ENCODE results near the gene CDCP1.

Gene CDCP1

DNA sequence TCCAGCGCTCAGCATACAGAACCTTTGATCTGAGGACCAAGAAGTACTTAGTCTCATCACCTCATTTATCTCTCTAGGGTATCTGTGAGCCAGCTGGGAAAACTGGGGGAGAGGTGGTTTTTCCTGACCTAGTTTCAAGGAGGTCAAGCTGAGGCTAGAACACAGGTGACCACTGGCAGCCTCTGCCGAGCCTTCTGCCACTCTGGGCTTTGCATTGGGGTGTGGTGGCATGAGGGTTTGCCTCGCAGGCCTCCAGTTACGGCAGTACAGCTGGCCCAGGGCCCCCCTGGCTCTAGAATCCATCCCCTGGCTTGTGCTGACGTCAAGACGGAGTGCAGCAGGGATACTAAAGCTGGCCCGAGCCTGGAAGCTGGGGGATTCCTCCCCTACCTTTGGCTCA, 34.7 kb upstream of the CDCP1 start:
- TF ChIP-seq, protein P1, sequence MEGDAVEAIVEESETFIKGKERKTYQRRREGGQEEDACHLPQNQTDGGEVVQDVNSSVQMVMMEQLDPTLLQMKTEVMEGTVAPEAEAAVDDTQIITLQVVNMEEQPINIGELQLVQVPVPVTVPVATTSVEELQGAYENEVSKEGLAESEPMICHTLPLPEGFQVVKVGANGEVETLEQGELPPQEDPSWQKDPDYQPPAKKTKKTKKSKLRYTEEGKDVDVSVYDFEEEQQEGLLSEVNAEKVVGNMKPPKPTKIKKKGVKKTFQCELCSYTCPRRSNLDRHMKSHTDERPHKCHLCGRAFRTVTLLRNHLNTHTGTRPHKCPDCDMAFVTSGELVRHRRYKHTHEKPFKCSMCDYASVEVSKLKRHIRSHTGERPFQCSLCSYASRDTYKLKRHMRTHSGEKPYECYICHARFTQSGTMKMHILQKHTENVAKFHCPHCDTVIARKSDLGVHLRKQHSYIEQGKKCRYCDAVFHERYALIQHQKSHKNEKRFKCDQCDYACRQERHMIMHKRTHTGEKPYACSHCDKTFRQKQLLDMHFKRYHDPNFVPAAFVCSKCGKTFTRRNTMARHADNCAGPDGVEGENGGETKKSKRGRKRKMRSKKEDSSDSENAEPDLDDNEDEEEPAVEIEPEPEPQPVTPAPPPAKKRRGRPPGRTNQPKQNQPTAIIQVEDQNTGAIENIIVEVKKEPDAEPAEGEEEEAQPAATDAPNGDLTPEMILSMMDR (conservative IDR thresholded peaks at IDR 0.05; ENCODE audit: low read depth, low read length), result no peak
- no peak overlapping the region for H3K4me3 ChIP-seq (ENCODE audit: low read length)
- no peak for DNase-seq (ENCODE audit: low read depth)

DNA sequence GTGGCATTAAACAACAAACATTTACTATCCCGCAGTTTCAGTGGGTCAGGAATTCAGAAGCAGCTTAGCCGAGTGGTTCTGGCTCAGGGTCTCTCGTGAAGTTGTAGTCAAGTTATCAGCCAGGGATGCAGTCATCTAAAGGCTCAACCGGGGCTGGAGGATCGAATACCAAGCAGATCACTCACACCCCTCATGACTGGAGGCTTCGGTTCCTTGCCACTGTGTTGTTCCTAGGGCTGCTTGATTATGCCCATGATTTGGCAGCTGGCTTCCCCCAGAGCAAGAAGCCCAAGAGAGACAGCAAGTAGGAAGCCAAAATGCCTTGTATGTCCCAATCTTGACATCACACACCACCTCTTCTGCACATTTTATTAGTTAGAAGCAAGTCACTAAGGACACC, 33.9 kb upstream of the CDCP1 start:
- DNase-seq (ENCODE audit: low read depth), result peak; percentile 54
- TF ChIP-seq, protein P1 (conservative IDR thresholded peaks at IDR 0.05; ENCODE audit: low read depth, low read length), result no peak
- H3K4me3 ChIP-seq (ENCODE audit: low read length), result no peak overlapping the region

- no peak for DNase-seq (ENCODE audit: low read depth)
- no peak overlapping the region for H3K4me3 ChIP-seq (ENCODE audit: low read length)
- TF ChIP-seq, protein P1 (conservative IDR thresholded peaks at IDR 0.05; ENCODE audit: low read depth, low read length), result no peak
Observed at GRCh38 chr3:45179163-45179562, 33.0 kb upstream of the CDCP1 start.

DNA sequence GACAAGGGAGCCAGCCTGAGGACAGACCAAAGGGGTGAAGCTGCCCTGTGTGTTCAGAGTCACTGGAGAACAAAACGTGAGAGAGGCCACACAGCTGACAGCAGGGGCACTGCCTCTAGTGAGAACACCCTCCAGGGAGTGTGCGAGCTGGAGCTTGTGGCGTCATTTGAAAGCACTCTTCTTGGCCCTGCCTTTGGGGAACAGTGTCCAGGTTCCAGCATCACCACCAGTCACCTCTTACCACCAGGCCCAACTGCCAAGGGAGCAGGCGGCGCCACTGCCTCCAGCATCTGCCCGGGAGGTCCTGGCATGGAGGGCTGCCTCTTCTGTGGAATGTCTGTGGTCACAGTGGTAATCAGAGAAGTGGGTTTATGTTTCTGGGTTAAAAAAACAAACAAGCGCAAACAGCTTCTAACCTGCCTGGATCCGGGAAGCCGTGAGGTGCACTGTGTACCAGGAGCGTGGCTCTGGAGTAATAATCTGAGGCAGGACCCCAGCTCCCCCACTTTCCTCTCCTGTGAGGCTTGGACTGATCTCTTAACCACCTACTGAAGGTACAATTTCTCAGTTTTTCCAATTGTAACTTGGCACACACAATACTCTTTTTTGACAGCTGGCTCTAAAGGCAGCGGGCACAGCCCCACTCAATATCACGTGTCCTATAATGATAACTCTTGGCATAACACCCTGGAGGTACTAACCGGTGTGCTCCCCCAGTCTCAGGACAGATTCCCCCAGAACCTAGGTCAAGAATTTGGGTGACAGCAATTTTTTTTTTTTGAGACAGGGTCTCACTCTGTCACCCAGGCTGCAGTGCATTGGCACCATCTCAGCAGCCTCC, 32.2 kb upstream of the CDCP1 start:
- DNase-seq (ENCODE audit: low read depth), result no peak
- H3K4me3 ChIP-seq (ENCODE audit: low read length), result no peak overlapping the region
- TF ChIP-seq, protein P1 (conservative IDR thresholded peaks at IDR 0.05; ENCODE audit: low read depth, low read length), result no peak

GRCh38 chr3:45176912-45177311, 30.7 kb upstream of the CDCP1 start:
- TF ChIP-seq, protein P1 (conservative IDR thresholded peaks at IDR 0.05; ENCODE audit: low read depth, low read length), result no peak
- no peak overlapping the region for H3K4me3 ChIP-seq (ENCODE audit: low read length)
- no peak for DNase-seq (ENCODE audit: low read depth)

DNA sequence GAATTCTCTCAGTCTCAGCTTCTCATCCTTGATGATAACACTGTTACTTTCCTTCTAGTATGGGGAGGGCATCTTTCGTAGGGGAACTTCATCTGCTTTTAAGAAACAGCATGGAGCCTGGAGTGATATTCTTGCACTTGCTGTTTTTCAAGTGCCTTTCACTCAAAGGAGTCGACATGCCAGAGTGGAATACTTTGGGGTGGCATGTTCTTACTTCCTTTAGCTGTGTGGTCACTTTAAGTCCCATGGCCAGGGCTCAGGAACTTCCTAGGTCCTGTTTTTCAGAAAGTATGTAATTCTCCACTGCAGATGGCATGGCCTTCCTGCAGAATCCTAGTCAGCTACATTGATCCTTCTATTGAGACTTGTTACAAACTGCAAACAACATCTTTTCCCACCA, 28.1 kb upstream of the CDCP1 start:
- no peak for DNase-seq (ENCODE audit: low read depth)
- H3K4me3 ChIP-seq (ENCODE audit: low read length), result no peak overlapping the region
- TF ChIP-seq, protein P1 (conservative IDR thresholded peaks at IDR 0.05; ENCODE audit: low read depth, low read length), result no peak

DNA sequence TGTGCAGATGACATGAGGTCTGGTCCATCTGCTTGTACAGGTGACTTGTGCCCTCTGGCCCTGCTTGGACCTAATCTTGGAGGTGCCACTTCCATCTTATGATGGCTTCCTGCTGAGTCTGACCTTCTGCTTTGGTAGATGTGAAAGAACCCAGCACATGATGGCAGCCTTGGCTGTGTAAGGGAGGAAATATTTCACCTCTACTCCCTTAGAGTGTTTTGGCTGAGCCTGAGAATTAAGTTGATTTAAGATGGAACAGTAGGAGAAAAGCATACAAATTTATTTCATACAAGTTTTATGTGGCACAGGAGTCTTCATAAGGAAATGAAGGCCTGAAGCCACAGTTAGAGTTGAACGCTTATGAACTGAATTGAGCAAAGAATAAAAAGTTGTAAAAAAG, 27.6 kb upstream of the CDCP1 start:
- DNase-seq (ENCODE audit: low read depth), result no peak
- no peak overlapping the region for H3K4me3 ChIP-seq (ENCODE audit: low read length)
- TF ChIP-seq, protein P1 (conservative IDR thresholded peaks at IDR 0.05; ENCODE audit: low read depth, low read length), result no peak

Measured in retinal pigment epithelial cell (primary cell).